Measurements from ENCODE around the gene PRDM13.

- TF ChIP-seq CTCF (IDR thresholded peaks at IDR 0.05; ENCODE audit: insufficient read depth, low read length) (no peak), POLR2AphosphoS5 (IDR thresholded peaks at IDR 0.05; ENCODE audit: low read depth) (no peak), REST (IDR thresholded peaks at IDR 0.05; ENCODE audit: insufficient replicate concordance, low read depth) (no peak)
Observed at GRCh38 chr6:99563056-99563723, 43.4 kb upstream of the PRDM13 start.

Data from HL-60 (cell line).